ENCODE data around the gene SH2B2.

DNA sequence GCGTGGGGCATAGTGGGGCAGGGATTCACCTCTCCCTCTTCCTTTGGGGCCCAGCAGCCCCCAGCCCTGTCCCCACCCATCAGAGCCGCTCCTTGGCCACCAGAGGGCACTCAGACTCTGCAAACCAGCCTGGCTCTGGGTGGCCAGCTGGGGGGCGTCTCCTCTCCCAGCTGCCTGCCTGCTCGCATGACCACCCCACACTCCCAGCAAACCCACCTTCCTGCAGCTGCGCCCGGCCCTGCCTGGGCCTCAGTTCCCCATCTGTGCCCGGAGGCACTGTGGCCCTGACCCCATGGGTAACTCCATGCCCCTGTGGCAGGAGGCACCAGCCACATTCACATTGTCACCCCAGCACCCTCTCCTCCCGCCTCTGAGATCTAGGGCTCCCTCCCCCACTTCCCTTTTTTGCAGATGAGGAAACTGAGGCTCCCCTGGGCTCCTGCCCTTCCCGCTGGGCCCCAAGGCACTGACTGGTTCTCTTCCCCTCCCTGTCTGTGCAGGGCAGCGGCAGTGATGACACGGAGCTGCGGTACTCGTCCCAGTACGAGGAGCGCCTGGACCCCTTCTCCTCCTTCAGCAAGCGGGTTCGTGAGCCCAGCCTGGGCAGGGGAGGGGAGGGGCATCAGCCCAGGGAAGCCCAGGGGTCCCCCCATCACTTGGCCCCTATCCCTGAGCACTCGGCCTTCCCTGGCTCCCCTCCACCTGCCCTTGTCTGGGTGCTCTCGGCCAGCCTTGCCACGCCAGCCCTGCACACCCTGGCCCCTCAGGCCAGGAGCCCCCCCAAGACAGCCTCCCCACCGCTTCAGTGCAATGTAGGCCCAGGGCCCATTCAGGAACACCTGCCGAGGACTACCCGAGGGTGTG lies 6.9 kb upstream of the SH2B2 start:
- no peak for TF ChIP-seq YY1 (IDR thresholded peaks at IDR 0.05; ENCODE audit: insufficient read depth, insufficient read length)
- no peak for TF ChIP-seq ZNF274 (IDR thresholded peaks at IDR 0.05; ENCODE audit: low read depth, low read length)
- no peak for TF ChIP-seq SUZ12 (IDR thresholded peaks at IDR 0.05; ENCODE audit: extremely low read depth, insufficient read depth, insufficient read length)

Measured in NT2/D1 (cell line).